SU-DHL-6 (cell line): ENCODE results near the gene SHFL.

Experiments used
- CTCF ChIP-seq: fragments of 200-600 bp; sonication (generic); IDR thresholded peaks from one replicate; pipeline ENCODE4 v1.5.1; 2017; ENCODE audit warnings: antibody characterized with exemption, mild to moderate bottlenecking, low read length, moderate library complexity; ENCODE audit not compliant: insufficient read depth, poor library complexity, severe bottlenecking
- EZH2phosphoT487 ChIP-seq: fragments of 200-600 bp; sonication (generic), shearing (Covaris generic); conservative IDR thresholded peaks from 2 replicates; pipeline ENCODE4 v1.6.1; 2018; ENCODE audit warnings: mild to moderate bottlenecking, antibody characterized with exemption, low read length, moderate library complexity, mixed read lengths

GRCh38 chr19:10122045-10122444 is 35.9 kb downstream of the SHFL start:
- TF ChIP-seq CTCF (no peak), EZH2phosphoT487 (no peak)
